HEK293 (cell line): ENCODE measurements around the gene HOXD10.

Source experiments
- EGR2 ChIP-seq: fragments of 450-650 bp; formaldehyde crosslinking; IDR thresholded peaks from 2 replicates; pipeline ENCODE4 v1.5.1; 2016; ENCODE audit warnings: low read depth, missing biosample characterization, missing genetic modification characterization
- GFI1B ChIP-seq: fragments of 450-650 bp; formaldehyde crosslinking; IDR thresholded peaks from 2 replicates; pipeline ENCODE4 v1.5.1; 2016; ENCODE audit warnings: missing biosample characterization, missing genetic modification characterization
- GLI2 ChIP-seq: fragments of 450-650 bp; formaldehyde crosslinking; IDR thresholded peaks from 2 replicates; pipeline ENCODE4; 2017; ENCODE audit warnings: missing biosample characterization, missing genetic modification characterization, low read depth, borderline replicate concordance
- SALL2 ChIP-seq: fragments of 450-650 bp; formaldehyde crosslinking; IDR thresholded peaks from 2 replicates; pipeline ENCODE4 v1.5.0; 2017; ENCODE audit warnings: missing biosample characterization, mild to moderate bottlenecking, missing genetic modification characterization, borderline replicate concordance
- WT1 ChIP-seq: fragments of 450-650 bp; formaldehyde crosslinking; IDR thresholded peaks from 2 replicates; pipeline ENCODE4 v1.5.1; 2016; ENCODE audit warnings: missing biosample characterization, missing genetic modification characterization
- ZBTB1 ChIP-seq: fragments of 450-650 bp; formaldehyde crosslinking; IDR thresholded peaks from 2 replicates; pipeline ENCODE4 v1.5.1; 2016; ENCODE audit warnings: missing biosample characterization, missing genetic modification characterization
- ZFHX2 ChIP-seq: fragments of 450-650 bp; formaldehyde crosslinking; conservative IDR thresholded peaks from 2 replicates; pipeline ENCODE4 v1.5.1; 2016; ENCODE audit warnings: missing biosample characterization, missing genetic modification characterization
- ZFP3 ChIP-seq: fragments of 450-650 bp; formaldehyde crosslinking; IDR thresholded peaks from 2 replicates; pipeline ENCODE4 v1.5.1; 2016; ENCODE audit warnings: low read depth, missing biosample characterization, missing genetic modification characterization
- ZFP37 ChIP-seq: fragments of 450-650 bp; formaldehyde crosslinking; IDR thresholded peaks from 2 replicates; pipeline ENCODE4 v1.5.1; 2016; ENCODE audit warnings: missing biosample characterization, missing genetic modification characterization
- ZNF10 ChIP-seq: fragments of 450-650 bp; formaldehyde crosslinking; IDR thresholded peaks from 2 replicates; pipeline ENCODE4 v1.5.1; 2017; ENCODE audit warnings: missing biosample characterization, missing genetic modification characterization
- ZNF121 ChIP-seq: fragments of 450-650 bp; formaldehyde crosslinking; IDR thresholded peaks from 2 replicates; pipeline ENCODE4 v1.5.1; 2016; ENCODE audit warnings: missing biosample characterization, missing genetic modification characterization
- ZNF138 ChIP-seq: fragments of 450-650 bp; formaldehyde crosslinking; IDR thresholded peaks from 2 replicates; pipeline ENCODE4 v1.5.1; 2016; ENCODE audit warnings: missing biosample characterization, missing genetic modification characterization, borderline replicate concordance
- ZNF266 ChIP-seq: fragments of 450-650 bp; formaldehyde crosslinking; IDR thresholded peaks from 2 replicates; pipeline ENCODE4 v1.5.1; 2016; ENCODE audit warnings: missing biosample characterization, missing genetic modification characterization, low read depth
- ZNF37A ChIP-seq: fragments of 450-650 bp; IDR thresholded peaks from 2 replicates; pipeline ENCODE4 v1.5.1; 2018; ENCODE audit warnings: missing biosample characterization, missing genetic modification characterization
- ZNF398 ChIP-seq: fragments of 450-650 bp; formaldehyde crosslinking; IDR thresholded peaks from 2 replicates; pipeline ENCODE4 v1.5.1; 2017; ENCODE audit warnings: missing biosample characterization, missing genetic modification characterization
- ZNF426 ChIP-seq: fragments of 450-650 bp; formaldehyde crosslinking; IDR thresholded peaks from 2 replicates; pipeline ENCODE4 v1.5.1; 2017; ENCODE audit warnings: missing biosample characterization, missing genetic modification characterization, mild to moderate bottlenecking, inconsistent platforms, moderate library complexity
- ZNF473 ChIP-seq: fragments of 450-650 bp; formaldehyde crosslinking; IDR thresholded peaks from 2 replicates; pipeline ENCODE4 v1.5.1; 2017; ENCODE audit warnings: missing biosample characterization, missing genetic modification characterization
- ZNF48 ChIP-seq: fragments of 450-650 bp; formaldehyde crosslinking; IDR thresholded peaks from 2 replicates; pipeline ENCODE4 v1.5.1; 2016; ENCODE audit warnings: missing biosample characterization, missing genetic modification characterization
- ZNF530 ChIP-seq: fragments of 450-650 bp; formaldehyde crosslinking; IDR thresholded peaks from 2 replicates; pipeline ENCODE4 v1.5.1; 2016; ENCODE audit warnings: low read depth, missing biosample characterization, missing genetic modification characterization
- ZNF585B ChIP-seq: fragments of 450-650 bp; formaldehyde crosslinking; IDR thresholded peaks from 2 replicates; pipeline ENCODE4 v1.5.1; 2016; ENCODE audit warnings: missing biosample characterization, missing genetic modification characterization
- ZNF626 ChIP-seq: fragments of 450-650 bp; sonication (Bioruptor Pico); formaldehyde crosslinking; IDR thresholded peaks from 2 replicates; pipeline ENCODE4 v1.5.1; 2018; ENCODE audit warnings: missing biosample characterization, missing genetic modification characterization, inconsistent platforms
- ZNF658 ChIP-seq: fragments of 450-650 bp; formaldehyde crosslinking; IDR thresholded peaks from 2 replicates; pipeline ENCODE4; 2016; ENCODE audit warnings: missing biosample characterization, missing genetic modification characterization
- ZNF677 ChIP-seq: fragments of 450-650 bp; IDR thresholded peaks from 2 replicates; pipeline ENCODE4 v1.5.0; 2018; ENCODE audit warnings: missing biosample characterization, mild to moderate bottlenecking, missing genetic modification characterization, moderate library complexity
- ZNF747 ChIP-seq: fragments of 450-650 bp; formaldehyde crosslinking; IDR thresholded peaks from 2 replicates; pipeline ENCODE4 v1.5.1; 2016; ENCODE audit warnings: missing biosample characterization, missing genetic modification characterization
- ZNF768 ChIP-seq: fragments of 450-650 bp; formaldehyde crosslinking; IDR thresholded peaks from 2 replicates; pipeline ENCODE4 v1.5.1; 2018; ENCODE audit warnings: missing biosample characterization, mild to moderate bottlenecking, missing genetic modification characterization
- ZSCAN16 ChIP-seq: fragments of 450-650 bp; formaldehyde crosslinking; IDR thresholded peaks from 2 replicates; pipeline ENCODE4 v1.5.1; 2016; ENCODE audit warnings: missing biosample characterization, missing genetic modification characterization
- TF ChIP-seq, protein P1 (sequence below): fragments of 450-650 bp; IDR thresholded peaks from 2 replicates; pipeline ENCODE4 v1.5.1; 2018; ENCODE audit warnings: missing biosample characterization, mild to moderate bottlenecking, missing genetic modification characterization
- TF ChIP-seq, protein P2 (sequence below): fragments of 450-650 bp; formaldehyde crosslinking; IDR thresholded peaks from 2 replicates; pipeline ENCODE4 v1.5.1; 2016; ENCODE audit warnings: missing biosample characterization, missing genetic modification characterization
- TF ChIP-seq, protein P3 (sequence below): fragments of 450-650 bp; formaldehyde crosslinking; IDR thresholded peaks from 2 replicates; pipeline ENCODE4 v1.5.1; 2016; ENCODE audit warnings: missing biosample characterization, missing genetic modification characterization
- TF ChIP-seq, protein P4 (sequence below): IDR thresholded peaks from 2 replicates; pipeline ENCODE4 v1.6.1; 2011; ENCODE audit warnings: mild to moderate bottlenecking, low read depth, low read length, borderline replicate concordance
- TF ChIP-seq, protein P5 (sequence below): fragments of 450-650 bp; formaldehyde crosslinking; optimal IDR thresholded peaks from 2 replicates; pipeline ENCODE3; 2016; ENCODE audit warnings: missing biosample characterization, mild to moderate bottlenecking, missing genetic modification characterization

Gene HOXD10

GRCh38 chr2:176096986-176097819 is 19.4 kb upstream of the HOXD10 start (continued):
- TF ChIP-seq, protein P1, sequence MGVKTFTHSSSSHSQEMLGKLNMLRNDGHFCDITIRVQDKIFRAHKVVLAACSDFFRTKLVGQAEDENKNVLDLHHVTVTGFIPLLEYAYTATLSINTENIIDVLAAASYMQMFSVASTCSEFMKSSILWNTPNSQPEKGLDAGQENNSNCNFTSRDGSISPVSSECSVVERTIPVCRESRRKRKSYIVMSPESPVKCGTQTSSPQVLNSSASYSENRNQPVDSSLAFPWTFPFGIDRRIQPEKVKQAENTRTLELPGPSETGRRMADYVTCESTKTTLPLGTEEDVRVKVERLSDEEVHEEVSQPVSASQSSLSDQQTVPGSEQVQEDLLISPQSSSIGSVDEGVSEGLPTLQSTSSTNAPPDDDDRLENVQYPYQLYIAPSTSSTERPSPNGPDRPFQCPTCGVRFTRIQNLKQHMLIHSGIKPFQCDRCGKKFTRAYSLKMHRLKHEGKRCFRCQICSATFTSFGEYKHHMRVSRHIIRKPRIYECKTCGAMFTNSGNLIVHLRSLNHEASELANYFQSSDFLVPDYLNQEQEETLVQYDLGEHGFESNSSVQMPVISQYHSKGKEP (tag by site-specific recombination), result no peak
- TF ChIP-seq GLI2 (tag by site-specific recombination) (no peak), ZFP3 (no peak), GFI1B (tag by site-specific recombination) (no peak), ZNF426 (tag by site-specific recombination) (no peak), ZBTB1 (tag by site-specific recombination) (no peak), ZNF266 (tag by site-specific recombination) (no peak), ZNF10 (tag by site-specific recombination) (no peak), ZFHX2 (tag by site-specific recombination) (no peak), ZNF473 (tag by site-specific recombination) (no peak), ZNF530 (tag by site-specific recombination) (no peak), ZNF37A (tag by site-specific recombination) (no peak), ZNF677 (tag by site-specific recombination) (no peak), ZNF626 (tag by site-specific recombination) (no peak), ZNF121 (tag by site-specific recombination) (no peak), ZNF585B (tag by site-specific recombination) (no peak), WT1 (no peak), ZNF48 (tag by site-specific recombination) (no peak), ZNF658 (tag by site-specific recombination) (no peak), EGR2 (no peak), ZFP37 (tag by site-specific recombination) (0 out of 2 replicates have a peak, but pooled peaks have one; percentile 28), ZNF747 (tag by site-specific recombination) (no peak), ZNF398 (tag by site-specific recombination) (peak; percentile 55; the same call in 1 of the 2 replicates), ZNF138 (tag by site-specific recombination) (no peak), SALL2 (tag by site-specific recombination) (no peak), ZSCAN16 (tag by site-specific recombination) (peak; percentile 22; the same call in 1 of the 2 replicates), ZNF768 (tag by site-specific recombination) (no peak)
- TF ChIP-seq, protein P2, sequence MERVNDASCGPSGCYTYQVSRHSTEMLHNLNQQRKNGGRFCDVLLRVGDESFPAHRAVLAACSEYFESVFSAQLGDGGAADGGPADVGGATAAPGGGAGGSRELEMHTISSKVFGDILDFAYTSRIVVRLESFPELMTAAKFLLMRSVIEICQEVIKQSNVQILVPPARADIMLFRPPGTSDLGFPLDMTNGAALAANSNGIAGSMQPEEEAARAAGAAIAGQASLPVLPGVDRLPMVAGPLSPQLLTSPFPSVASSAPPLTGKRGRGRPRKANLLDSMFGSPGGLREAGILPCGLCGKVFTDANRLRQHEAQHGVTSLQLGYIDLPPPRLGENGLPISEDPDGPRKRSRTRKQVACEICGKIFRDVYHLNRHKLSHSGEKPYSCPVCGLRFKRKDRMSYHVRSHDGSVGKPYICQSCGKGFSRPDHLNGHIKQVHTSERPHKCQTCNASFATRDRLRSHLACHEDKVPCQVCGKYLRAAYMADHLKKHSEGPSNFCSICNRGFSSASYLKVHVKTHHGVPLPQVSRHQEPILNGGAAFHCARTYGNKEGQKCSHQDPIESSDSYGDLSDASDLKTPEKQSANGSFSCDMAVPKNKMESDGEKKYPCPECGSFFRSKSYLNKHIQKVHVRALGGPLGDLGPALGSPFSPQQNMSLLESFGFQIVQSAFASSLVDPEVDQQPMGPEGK (tag by site-specific recombination), result peak; percentile 52; the same call in 1 of the 2 replicates
- TF ChIP-seq, protein P3, sequence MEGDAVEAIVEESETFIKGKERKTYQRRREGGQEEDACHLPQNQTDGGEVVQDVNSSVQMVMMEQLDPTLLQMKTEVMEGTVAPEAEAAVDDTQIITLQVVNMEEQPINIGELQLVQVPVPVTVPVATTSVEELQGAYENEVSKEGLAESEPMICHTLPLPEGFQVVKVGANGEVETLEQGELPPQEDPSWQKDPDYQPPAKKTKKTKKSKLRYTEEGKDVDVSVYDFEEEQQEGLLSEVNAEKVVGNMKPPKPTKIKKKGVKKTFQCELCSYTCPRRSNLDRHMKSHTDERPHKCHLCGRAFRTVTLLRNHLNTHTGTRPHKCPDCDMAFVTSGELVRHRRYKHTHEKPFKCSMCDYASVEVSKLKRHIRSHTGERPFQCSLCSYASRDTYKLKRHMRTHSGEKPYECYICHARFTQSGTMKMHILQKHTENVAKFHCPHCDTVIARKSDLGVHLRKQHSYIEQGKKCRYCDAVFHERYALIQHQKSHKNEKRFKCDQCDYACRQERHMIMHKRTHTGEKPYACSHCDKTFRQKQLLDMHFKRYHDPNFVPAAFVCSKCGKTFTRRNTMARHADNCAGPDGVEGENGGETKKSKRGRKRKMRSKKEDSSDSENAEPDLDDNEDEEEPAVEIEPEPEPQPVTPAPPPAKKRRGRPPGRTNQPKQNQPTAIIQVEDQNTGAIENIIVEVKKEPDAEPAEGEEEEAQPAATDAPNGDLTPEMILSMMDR (tag by site-specific recombination), result peak; percentile 97
- TF ChIP-seq, protein P4, sequence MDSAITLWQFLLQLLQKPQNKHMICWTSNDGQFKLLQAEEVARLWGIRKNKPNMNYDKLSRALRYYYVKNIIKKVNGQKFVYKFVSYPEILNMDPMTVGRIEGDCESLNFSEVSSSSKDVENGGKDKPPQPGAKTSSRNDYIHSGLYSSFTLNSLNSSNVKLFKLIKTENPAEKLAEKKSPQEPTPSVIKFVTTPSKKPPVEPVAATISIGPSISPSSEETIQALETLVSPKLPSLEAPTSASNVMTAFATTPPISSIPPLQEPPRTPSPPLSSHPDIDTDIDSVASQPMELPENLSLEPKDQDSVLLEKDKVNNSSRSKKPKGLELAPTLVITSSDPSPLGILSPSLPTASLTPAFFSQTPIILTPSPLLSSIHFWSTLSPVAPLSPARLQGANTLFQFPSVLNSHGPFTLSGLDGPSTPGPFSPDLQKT, result no peak
- TF ChIP-seq, protein P5, sequence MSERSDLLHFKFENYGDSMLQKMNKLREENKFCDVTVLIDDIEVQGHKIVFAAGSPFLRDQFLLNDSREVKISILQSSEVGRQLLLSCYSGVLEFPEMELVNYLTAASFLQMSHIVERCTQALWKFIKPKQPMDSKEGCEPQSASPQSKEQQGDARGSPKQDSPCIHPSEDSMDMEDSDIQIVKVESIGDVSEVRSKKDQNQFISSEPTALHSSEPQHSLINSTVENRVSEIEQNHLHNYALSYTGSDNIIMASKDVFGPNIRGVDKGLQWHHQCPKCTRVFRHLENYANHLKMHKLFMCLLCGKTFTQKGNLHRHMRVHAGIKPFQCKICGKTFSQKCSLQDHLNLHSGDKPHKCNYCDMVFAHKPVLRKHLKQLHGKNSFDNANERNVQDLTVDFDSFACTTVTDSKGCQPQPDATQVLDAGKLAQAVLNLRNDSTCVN (tag by site-specific recombination), result peak; percentile 51
